Measurements from ENCODE around the gene SPA17.

DNA sequence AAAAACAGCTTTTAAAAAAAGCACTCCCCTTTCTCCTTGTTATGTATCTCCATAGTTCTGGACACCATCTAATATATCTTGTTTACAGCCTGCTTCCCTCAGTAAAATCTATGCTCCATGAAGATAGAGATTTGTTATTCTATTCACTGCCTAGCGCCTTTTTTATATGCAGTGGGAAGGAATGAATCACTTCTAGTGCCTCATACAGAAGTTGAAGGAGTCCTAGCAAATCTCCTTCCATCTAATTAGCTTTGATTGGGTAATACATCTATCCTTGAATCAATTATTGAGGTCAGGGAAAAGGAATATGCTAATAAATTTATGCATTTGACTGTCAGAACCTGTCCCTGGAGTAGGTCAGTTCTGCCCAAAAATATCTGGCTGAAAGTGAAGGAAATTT, 25.8 kb downstream of the SPA17 start:
- TF ChIP-seq, protein P1, sequence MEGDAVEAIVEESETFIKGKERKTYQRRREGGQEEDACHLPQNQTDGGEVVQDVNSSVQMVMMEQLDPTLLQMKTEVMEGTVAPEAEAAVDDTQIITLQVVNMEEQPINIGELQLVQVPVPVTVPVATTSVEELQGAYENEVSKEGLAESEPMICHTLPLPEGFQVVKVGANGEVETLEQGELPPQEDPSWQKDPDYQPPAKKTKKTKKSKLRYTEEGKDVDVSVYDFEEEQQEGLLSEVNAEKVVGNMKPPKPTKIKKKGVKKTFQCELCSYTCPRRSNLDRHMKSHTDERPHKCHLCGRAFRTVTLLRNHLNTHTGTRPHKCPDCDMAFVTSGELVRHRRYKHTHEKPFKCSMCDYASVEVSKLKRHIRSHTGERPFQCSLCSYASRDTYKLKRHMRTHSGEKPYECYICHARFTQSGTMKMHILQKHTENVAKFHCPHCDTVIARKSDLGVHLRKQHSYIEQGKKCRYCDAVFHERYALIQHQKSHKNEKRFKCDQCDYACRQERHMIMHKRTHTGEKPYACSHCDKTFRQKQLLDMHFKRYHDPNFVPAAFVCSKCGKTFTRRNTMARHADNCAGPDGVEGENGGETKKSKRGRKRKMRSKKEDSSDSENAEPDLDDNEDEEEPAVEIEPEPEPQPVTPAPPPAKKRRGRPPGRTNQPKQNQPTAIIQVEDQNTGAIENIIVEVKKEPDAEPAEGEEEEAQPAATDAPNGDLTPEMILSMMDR (conservative IDR thresholded peaks at IDR 0.05; ENCODE audit: low read depth, low read length): no peak
- TF ChIP-seq EZH2 (IDR thresholded peaks at IDR 0.05; ENCODE audit: borderline replicate concordance, low read depth, low read length, poor library complexity, severe bottlenecking): no peak

All from A673 (cell line).